Stomach (tissue), 9 donors: ENCODE measurements around the gene EFCAB13. TPM values are rescaled to one million over a fixed set of nuclear protein-coding genes. Genes with fewer than 3 reads are reported as not detected.

Experiments used
- DNase-seq, 2 donors: peaks; one replicate each; pipeline versions ENCODE4 v3.0.0 to v3.0.0-alpha.2; 2013 to 2019
- H3K27ac ChIP-seq, 5 donors: fragments of 200-600 bp in 4 of 5; sonication (generic) in 4 of 5; one replicate each; pipeline ENCODE4 v1.5.1; 2013 to 2019; ENCODE audit warnings: mild to moderate bottlenecking in 1 of 5, moderate library complexity in 1 of 5
- H3K27me3 ChIP-seq, 3 donors: fragments of 200-600 bp; sonication (generic); one replicate each; pipeline ENCODE4 v1.5.1; 2017 to 2019; ENCODE audit warnings: mixed run types in 1 of 3
- H3K36me3 ChIP-seq, 4 donors: fragments of 200-600 bp; sonication (generic); 1 replicate in 3 of 4; 2 replicates in 1 of 4; pipeline ENCODE4 v1.5.1; 2016 to 2019
- H3K4me1 ChIP-seq, 4 donors: fragments of 200-600 bp; sonication (generic); one replicate each; pipeline ENCODE4 v1.5.1; 2016 to 2019
- H3K4me3 ChIP-seq, 4 donors: fragments of 200-600 bp; sonication (generic) in 3 of 4; one replicate each; pipeline ENCODE4 v1.5.1; 2016 to 2019; ENCODE audit warnings: mild to moderate bottlenecking in 1 of 4
- H3K9me3 ChIP-seq, 4 donors: fragments of 200-600 bp; sonication (generic); one replicate each; pipeline ENCODE4 v1.5.1; 2016 to 2019
- CTCF ChIP-seq, 7 experiments: fragments of 450-650 bp in 4 of 7; fragments of 200-600 bp in 3 of 7; sonication (generic) in 3 of 7; IDR thresholded peaks; one replicate each; pipeline ENCODE4 v1.5.1; 2016 to 2019; ENCODE audit warnings: antibody characterized with exemption in 7 of 7, control low read depth in 2 of 7, mild to moderate bottlenecking in 1 of 7
- EP300 ChIP-seq: sonication (generic); formaldehyde crosslinking; IDR thresholded peaks from one replicate; pipeline ENCODE4 v1.6.1; 2017; ENCODE audit warnings: antibody characterized with exemption
- POLR2A ChIP-seq, 4 donors: fragments of 450-650 bp; IDR thresholded peaks; one replicate each; pipeline ENCODE4 v1.6.1; 2016; ENCODE audit warnings: antibody characterized with exemption in 4 of 4, control low read depth in 2 of 4, mild to moderate bottlenecking in 1 of 4, moderate library complexity in 1 of 4
- POLR2AphosphoS5 ChIP-seq, 3 donors: sonication (generic); formaldehyde crosslinking; IDR thresholded peaks; one replicate each; pipeline ENCODE4 v1.6.1; 2016; ENCODE audit warnings: antibody characterized with exemption in 3 of 3
- WGBS, 5 donors: extraction: QIAGEN DNeasy Blood & Tissue Kit in 3 of 5; methylation state at CpG; one replicate each; pipeline versions ENCODE4 v1.1.5 to v1.1.7; 2013 to 2018; 5-methylcytosine and 5-hydroxymethylcytosine counted together
- intact Hi-C: fragments of 100-400 bp; cut with DNase I; formaldehyde crosslinking; loops from one replicate; pipeline ENCODE4 v1.15.1; 2023; ENCODE audit warnings: low total_unique reads
- polyA plus RNA-seq, 3 donors: library from polyadenylated mRNA; stranded (reverse); fragments of 200-250 nt; gene quantifications; one replicate each; pipeline ENCODE4 v1.2.3, GENCODE V29; 2013
- total RNA-seq, 5 donors: library from RNA; depleted of rRNA; stranded (reverse); fragments of >200 nt; gene quantifications; one replicate each; pipeline versions ENCODE4 v1.1.0 to v1.2.3, GENCODE V29; 2014 to 2016
- donor health status: healthy with polysubstance abuse.
- donor health status: Bipolar disorder and iron deficiency.
- donor health status: healthy.

EFCAB13 gene
- total and polyA plus RNA-seq, 8 donors = 0.29 to 27.0 (median 4.6) TPM

- H3K27ac ChIP-seq = no peak overlapping the region
- intact Hi-C loops = no loop called here
- peaks cover 3 to 30% (median 23%) of the 10 kb centered on the region in 4 donors for H3K36me3 ChIP-seq
- TF ChIP-seq POLR2AphosphoS5 (IDR thresholded peaks at IDR 0.05) (no peak), EP300 (no peak), POLR2A (IDR thresholded peaks at IDR 0.05) (no peak), CTCF (IDR thresholded peaks at IDR 0.05) (no peak)
- DNase-seq = no peak
- H3K4me1 ChIP-seq = no peaks in the 10 kb centered on the region
- H3K9me3 ChIP-seq = no peaks in the 10 kb centered on the region
- no peaks in the 10 kb centered on the region for H3K27me3 ChIP-seq
- WGBS, 5 donors = 79 to 90% (median 84%) methylated on average over 4 of the region's 4 CpGs
- no peak overlapping the region for H3K4me3 ChIP-seq
Measured at GRCh38 chr17:47335101-47335936, 11.6 kb downstream of the EFCAB13 start.

- Histone ChIP-seq H3K27ac (no peak overlapping the region), H3K36me3 (peaks cover 3 to 40% (median 29%) of the 10 kb centered on the region in 4 donors), H3K27me3 (no peaks in the 10 kb centered on the region), H3K4me1 (no peaks in the 10 kb centered on the region), H3K4me3 (no peak overlapping the region), H3K9me3 (no peaks in the 10 kb centered on the region)
- TF ChIP-seq POLR2AphosphoS5 (IDR thresholded peaks at IDR 0.05) (no peak), CTCF (IDR thresholded peaks at IDR 0.05) (no peak), POLR2A (IDR thresholded peaks at IDR 0.05) (no peak), EP300 (no peak)
- WGBS, 5 donors = 92 to 98% (median 93%) methylated on average over 3 of the region's 3 CpGs
- intact Hi-C loops = no loop called here
- no peak for DNase-seq
Measured at GRCh38 chr17:47338026-47338425, 14.3 kb downstream of the EFCAB13 start.

- intact Hi-C loops = no loop called here
- Histone ChIP-seq H3K4me3 (no peak overlapping the region), H3K27ac (no peak overlapping the region), H3K9me3 (no peaks in the 10 kb centered on the region), H3K4me1 (no peaks in the 10 kb centered on the region), H3K36me3 (peaks cover 0 to 15% (median 3%) of the 10 kb centered on the region in 4 donors), H3K27me3 (no peaks in the 10 kb centered on the region)
- no peak for TF ChIP-seq CTCF (IDR thresholded peaks at IDR 0.05)
- no peak for TF ChIP-seq POLR2A (IDR thresholded peaks at IDR 0.05)
- no peak for TF ChIP-seq POLR2AphosphoS5 (IDR thresholded peaks at IDR 0.05)
- TF ChIP-seq EP300 = no peak
- WGBS, 5 donors = 56 to 84% (median 74%) methylated on average over 1 of the region's 1 CpG
- no peak for DNase-seq
Measured at GRCh38 chr17:47352848-47353247, 29.1 kb downstream of the EFCAB13 start.

GRCh38 chr17:47358652-47359051 is 34.9 kb downstream of the EFCAB13 start:
- TF ChIP-seq EP300 = no peak
- TF ChIP-seq POLR2AphosphoS5 (IDR thresholded peaks at IDR 0.05) = no peak
- TF ChIP-seq CTCF (IDR thresholded peaks at IDR 0.05) = no peak
- no peak for TF ChIP-seq POLR2A (IDR thresholded peaks at IDR 0.05)

More at GRCh38 chr17:47358652-47359051, 34.9 kb downstream of the EFCAB13 start:
- Histone ChIP-seq H3K27me3 (no peaks in the 10 kb centered on the region), H3K4me3 (no peak overlapping the region), H3K36me3 (peaks cover 0 to 16% (median 4%) of the 10 kb centered on the region in 4 donors), H3K9me3 (no peaks in the 10 kb centered on the region), H3K4me1 (no peaks in the 10 kb centered on the region), H3K27ac (no peak overlapping the region)
- WGBS, 5 donors = 82 to 88% (median 85%) methylated on average over 1 of the region's 1 CpG
- no peak for DNase-seq
- intact Hi-C loops = no loop called here
